GM23338 (cell line): ENCODE measurements around the gene ZNF283. TPM values are rescaled to one million over a fixed set of nuclear protein-coding genes. Genes with fewer than 3 reads are reported as not detected.
A peak's percentile ranks its signal among the peaks of the same experiment; 100 is the strongest.

Experiments
- ATAC-seq: fragments of 200-7000 bp; cut with Tn5 transposase; 3 replicates; pipeline ENCODE4 v1.9.1; 2020
- DNase-seq: peaks from one replicate; pipeline ENCODE4 v3.0.0-alpha.2; 2015; ENCODE audit warnings: low spot score
- H2AFZ ChIP-seq: fragments of 200-600 bp; sonication (generic); 2 replicates; pipeline ENCODE4 v1.8.0; 2016; ENCODE audit warnings: antibody characterized with exemption, mild to moderate bottlenecking, moderate library complexity
- H3F3A ChIP-seq: fragments of 200-600 bp; sonication (generic); replicated peaks from 2 replicates; pipeline ENCODE4 v1.8.0; 2017; ENCODE audit warnings: antibody characterized with exemption, mixed run types, low read depth
- H3K27ac ChIP-seq: fragments of 200-600 bp; sonication (generic); 2 replicates; pipeline ENCODE4 v1.6.1; 2016; ENCODE audit warnings: low read depth
- H3K27me3 ChIP-seq: fragments of 200-600 bp; sonication (generic); 2 replicates; pipeline ENCODE4 v1.8.0; 2016; ENCODE audit warnings: mild to moderate bottlenecking, mixed run types, moderate library complexity; ENCODE audit not compliant: insufficient read depth
- H3K36me3 ChIP-seq: fragments of 200-600 bp; sonication (generic); 2 replicates; pipeline ENCODE4 v1.8.0; 2016; ENCODE audit warnings: mild to moderate bottlenecking; ENCODE audit not compliant: insufficient read depth
- H3K4me1 ChIP-seq: fragments of 200-600 bp; sonication (generic); 2 replicates; pipeline ENCODE4 v1.8.0; 2016; ENCODE audit warnings: mild to moderate bottlenecking, moderate library complexity; ENCODE audit not compliant: insufficient read depth
- H3K4me2 ChIP-seq: fragments of 200-600 bp; sonication (generic); 2 replicates; pipeline ENCODE4 v1.7.1; 2017; ENCODE audit warnings: mixed run types
- H3K4me3 ChIP-seq: fragments of 200-600 bp; sonication (generic); 2 replicates; pipeline ENCODE4 v1.6.1; 2016; ENCODE audit warnings: mixed run types
- H3K79me2 ChIP-seq: fragments of 200-600 bp; sonication (generic); replicated peaks from 2 replicates; pipeline ENCODE4 v1.8.0; 2017; ENCODE audit warnings: mild to moderate bottlenecking; ENCODE audit not compliant: insufficient read depth
- H3K9me2 ChIP-seq: fragments of 200-600 bp; sonication (generic); 2 replicates; pipeline ENCODE4 v1.8.0; 2017; ENCODE audit not compliant: insufficient read depth
- H4K20me1 ChIP-seq: fragments of 200-600 bp; sonication (generic); replicated peaks from 2 replicates; pipeline ENCODE4 v1.8.0; 2017; ENCODE audit warnings: mild to moderate bottlenecking; ENCODE audit not compliant: insufficient read depth
- H3K27ac Mint-ChIP-seq: 2 replicates; pipeline ENCODE4 v1.8.0; 2020; ENCODE audit warnings: inconsistent platforms, mild to moderate bottlenecking, moderate library complexity, mixed read lengths
- H3K27me3 Mint-ChIP-seq: 3 replicates; pipeline ENCODE4 v1.8.0; 2022; ENCODE audit warnings: low read depth, mild to moderate bottlenecking, moderate library complexity, mixed read lengths, inconsistent platforms; ENCODE audit not compliant: insufficient read depth, poor library complexity
- H3K36me3 Mint-ChIP-seq: 3 replicates; pipeline ENCODE4 v1.8.0; 2021; ENCODE audit warnings: low read depth, mild to moderate bottlenecking, inconsistent platforms, moderate library complexity, mixed read lengths
- H3K4me1 Mint-ChIP-seq: 3 replicates; pipeline ENCODE4 v1.8.0; 2020; ENCODE audit warnings: mild to moderate bottlenecking, inconsistent platforms, mixed read lengths
- H3K4me3 Mint-ChIP-seq: 3 replicates; pipeline ENCODE4 v1.8.0; 2021; ENCODE audit warnings: moderate library complexity, mild to moderate bottlenecking, inconsistent platforms, mixed read lengths
- H3K9me3 Mint-ChIP-seq: 3 replicates; pipeline ENCODE4 v1.8.0; 2020; ENCODE audit warnings: moderate library complexity, mild to moderate bottlenecking, inconsistent platforms, mixed read lengths
- CREB1 ChIP-seq: fragments of 250-450 bp; sonication (Bioruptor Pico); IDR thresholded peaks from 2 replicates; pipeline ENCODE4 v1.5.0; 2020; ENCODE audit warnings: low read depth, mild to moderate bottlenecking, moderate library complexity
- JUNB ChIP-seq: IDR thresholded peaks from one replicate; pipeline ENCODE4 v1.6.1; 2016; ENCODE audit warnings: antibody characterized with exemption; ENCODE audit not compliant: unreplicated experiment
- NANOG ChIP-seq: IDR thresholded peaks from 2 replicates; pipeline ENCODE4 v1.6.1; 2016; ENCODE audit warnings: antibody characterized with exemption, borderline replicate concordance
- POLR2AphosphoS5 ChIP-seq: IDR thresholded peaks from 2 replicates; pipeline ENCODE4 v1.6.1; 2016; ENCODE audit warnings: antibody characterized with exemption, low read depth
- STAT1 ChIP-seq: IDR thresholded peaks from one replicate; pipeline ENCODE4 v1.6.1; 2016; ENCODE audit warnings: antibody characterized with exemption; ENCODE audit not compliant: unreplicated experiment
- ZNF114 ChIP-seq: fragments of 250-450 bp; sonication (Bioruptor Pico); IDR thresholded peaks from 2 replicates; pipeline ENCODE4 v1.5.0; 2020; ENCODE audit warnings: mild to moderate bottlenecking, moderate library complexity
- ZNF331 ChIP-seq: fragments of 250-450 bp; sonication (Bioruptor Pico); IDR thresholded peaks from 2 replicates; pipeline ENCODE4 v1.5.0; 2020; ENCODE audit warnings: low read depth, mild to moderate bottlenecking, moderate library complexity
- long read RNA-seq: library from polyadenylated mRNA; unstranded; transcript quantifications from one replicate; pipeline ENCODE4 v2.0.0, GENCODE V29; 2020; ENCODE audit not compliant: unreplicated experiment
- polyA plus RNA-seq: library from polyadenylated mRNA; unstranded; fragments of >200 nt; fragmentation: Nextera tagmentation; extraction: Ambion mirVana; gene quantifications from 2 replicates; pipeline ENCODE4 v1.2.1, GENCODE V29; 2016
- total RNA-seq: library from RNA; depleted of rRNA; stranded (reverse); fragments of >200 nt; shearing (Covaris generic); gene quantifications from 2 replicates; pipeline ENCODE4 v1.2.3, GENCODE V29; 2014; rRNA removed
- TF ChIP-seq, protein P1 (sequence below), 2 experiments: fragments of 200-600 bp in 1 of 2; sonication (generic) in 1 of 2; conservative IDR thresholded peaks; 2 replicates each; pipeline versions ENCODE4 v1.5.1 to v1.6.1; 2016 to 2017; ENCODE audit warnings: antibody characterized with exemption in 2 of 2, low read depth in 2 of 2, mild to moderate bottlenecking in 2 of 2, moderate library complexity in 1 of 2
- TF ChIP-seq, protein P2 (sequence below): IDR thresholded peaks from 2 replicates; pipeline ENCODE4 v1.6.1; 2016; ENCODE audit warnings: antibody characterized with exemption
- TF ChIP-seq, protein P3 (sequence below): fragments of 250-450 bp; sonication (Bioruptor Pico); IDR thresholded peaks from 2 replicates; pipeline ENCODE4 v1.5.0; 2020; ENCODE audit warnings: mild to moderate bottlenecking, moderate library complexity
- TF ChIP-seq, protein P4 (sequence below): IDR thresholded peaks from one replicate; pipeline ENCODE4 v1.6.1; 2018; ENCODE audit warnings: antibody characterized with exemption; ENCODE audit not compliant: unreplicated experiment

The ZNF283 gene
- total RNA-seq = 8.7 and 12.0 TPM in 2 replicates
- 3.0 and 3.1 TPM in 2 replicates for polyA plus RNA-seq
- long read RNA-seq, partial matches to known transcripts = 0 of 1 reads
- long read RNA-seq, other reads (novel, unspliced or antisense) = 1 of 1 reads

DNA sequence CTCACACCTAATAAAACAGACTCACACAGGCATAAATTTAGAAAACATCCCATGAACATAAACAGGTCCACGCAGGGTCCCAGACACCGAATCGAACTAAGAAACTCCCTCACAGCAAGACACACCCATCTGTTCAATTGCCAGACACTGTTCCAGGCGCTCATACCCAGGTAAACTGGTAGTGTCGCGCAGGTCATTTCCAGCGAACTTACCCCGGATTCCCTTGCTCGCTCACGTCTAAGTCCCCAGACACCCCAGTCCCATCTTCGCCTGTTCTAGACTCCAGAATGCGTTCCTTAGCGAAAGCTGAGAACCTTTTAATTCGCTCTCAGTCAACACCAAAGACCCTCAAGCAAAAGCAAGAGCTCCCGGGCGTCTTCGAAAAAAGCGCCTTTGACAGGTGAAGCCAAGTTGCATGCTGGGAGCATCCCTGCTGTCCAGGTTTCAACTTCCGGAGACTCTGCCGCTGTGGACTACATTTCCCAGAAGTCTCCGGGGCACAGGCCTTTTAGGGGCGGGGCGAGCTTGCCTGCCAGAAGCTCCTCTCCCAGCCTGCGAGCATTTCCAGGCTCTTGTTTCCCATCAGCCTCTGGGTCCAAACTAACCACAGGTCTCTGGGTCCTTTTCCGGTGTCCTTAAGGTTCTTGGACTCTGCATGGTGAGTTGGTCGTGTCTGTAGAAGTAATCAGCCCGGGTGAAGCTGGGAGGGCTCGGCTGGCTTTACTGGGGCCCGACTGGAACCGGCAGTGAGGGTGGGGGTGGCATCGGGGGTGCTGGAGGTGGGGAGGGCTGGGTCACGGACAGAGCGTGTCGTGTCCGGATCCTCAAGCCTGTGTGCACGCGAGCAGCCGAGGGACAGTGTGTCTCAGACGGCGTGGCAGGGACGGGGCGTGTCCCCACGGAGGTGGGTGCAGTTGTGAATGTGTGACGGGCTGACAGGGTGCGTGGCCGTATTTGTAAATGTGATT lies at the start of gene ZNF283:
ZNF283 (plus strand) TSS at position 535 of the 968 bp plus-strand sequence. CDS start 6,184 bp downstream, outside the sequence.
- Histone ChIP-seq H2AFZ (peak within 1 kb of the TSS; percentile 97), H3K4me1 (no peaks in the 10 kb centered on the region), H3K79me2 (no peaks in the 10 kb centered on the region), H3K27me3 (peaks cover 8% of the 10 kb centered on the region; the same call in 1 of the 2 replicates), H3K4me3 (peak within 1 kb of the TSS; percentile 66), H3K9me2 (peaks cover 13% of the 10 kb centered on the region), H3K27ac (no peak within 1 kb of the TSS), H4K20me1 (no peaks in the 10 kb centered on the region), H3K4me2 (peak within 1 kb of the TSS; percentile 81), H3F3A (no peaks in the 10 kb centered on the region), H3K36me3 (no peaks in the 10 kb centered on the region)
- DNase-seq (peak; percentile 98), ATAC-seq (peak; percentile 99)
- Mint-ChIP-seq H3K4me1 (peaks cover 2% of the 10 kb centered on the region; the same call in 1 of the 3 replicates), H3K27me3 (peaks cover 9% of the 10 kb centered on the region), H3K36me3 (peaks cover 45% of the 10 kb centered on the region), H3K27ac (peak within 1 kb of the TSS; percentile 67; the same call in 1 of the 2 replicates), H3K4me3 (peak within 1 kb of the TSS; percentile 93), H3K9me3 (peaks cover 37% of the 10 kb centered on the region)
- TF ChIP-seq, protein P1, sequence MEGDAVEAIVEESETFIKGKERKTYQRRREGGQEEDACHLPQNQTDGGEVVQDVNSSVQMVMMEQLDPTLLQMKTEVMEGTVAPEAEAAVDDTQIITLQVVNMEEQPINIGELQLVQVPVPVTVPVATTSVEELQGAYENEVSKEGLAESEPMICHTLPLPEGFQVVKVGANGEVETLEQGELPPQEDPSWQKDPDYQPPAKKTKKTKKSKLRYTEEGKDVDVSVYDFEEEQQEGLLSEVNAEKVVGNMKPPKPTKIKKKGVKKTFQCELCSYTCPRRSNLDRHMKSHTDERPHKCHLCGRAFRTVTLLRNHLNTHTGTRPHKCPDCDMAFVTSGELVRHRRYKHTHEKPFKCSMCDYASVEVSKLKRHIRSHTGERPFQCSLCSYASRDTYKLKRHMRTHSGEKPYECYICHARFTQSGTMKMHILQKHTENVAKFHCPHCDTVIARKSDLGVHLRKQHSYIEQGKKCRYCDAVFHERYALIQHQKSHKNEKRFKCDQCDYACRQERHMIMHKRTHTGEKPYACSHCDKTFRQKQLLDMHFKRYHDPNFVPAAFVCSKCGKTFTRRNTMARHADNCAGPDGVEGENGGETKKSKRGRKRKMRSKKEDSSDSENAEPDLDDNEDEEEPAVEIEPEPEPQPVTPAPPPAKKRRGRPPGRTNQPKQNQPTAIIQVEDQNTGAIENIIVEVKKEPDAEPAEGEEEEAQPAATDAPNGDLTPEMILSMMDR (conservative IDR thresholded peaks at IDR 0.05; ENCODE audit: low read depth in 2 of 2) = no peak
- TF ChIP-seq, protein P2, sequence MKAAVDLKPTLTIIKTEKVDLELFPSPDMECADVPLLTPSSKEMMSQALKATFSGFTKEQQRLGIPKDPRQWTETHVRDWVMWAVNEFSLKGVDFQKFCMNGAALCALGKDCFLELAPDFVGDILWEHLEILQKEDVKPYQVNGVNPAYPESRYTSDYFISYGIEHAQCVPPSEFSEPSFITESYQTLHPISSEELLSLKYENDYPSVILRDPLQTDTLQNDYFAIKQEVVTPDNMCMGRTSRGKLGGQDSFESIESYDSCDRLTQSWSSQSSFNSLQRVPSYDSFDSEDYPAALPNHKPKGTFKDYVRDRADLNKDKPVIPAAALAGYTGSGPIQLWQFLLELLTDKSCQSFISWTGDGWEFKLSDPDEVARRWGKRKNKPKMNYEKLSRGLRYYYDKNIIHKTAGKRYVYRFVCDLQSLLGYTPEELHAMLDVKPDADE = peak; percentile 92
- TF ChIP-seq POLR2AphosphoS5 (peak; percentile 64), ZNF331 (no peak), STAT1 (no peak), ZNF114 (CRISPR knock-in tag) (no peak), NANOG (no peak), CREB1 (CRISPR knock-in tag) (no peak), JUNB (no peak)
- TF ChIP-seq, protein P3, sequence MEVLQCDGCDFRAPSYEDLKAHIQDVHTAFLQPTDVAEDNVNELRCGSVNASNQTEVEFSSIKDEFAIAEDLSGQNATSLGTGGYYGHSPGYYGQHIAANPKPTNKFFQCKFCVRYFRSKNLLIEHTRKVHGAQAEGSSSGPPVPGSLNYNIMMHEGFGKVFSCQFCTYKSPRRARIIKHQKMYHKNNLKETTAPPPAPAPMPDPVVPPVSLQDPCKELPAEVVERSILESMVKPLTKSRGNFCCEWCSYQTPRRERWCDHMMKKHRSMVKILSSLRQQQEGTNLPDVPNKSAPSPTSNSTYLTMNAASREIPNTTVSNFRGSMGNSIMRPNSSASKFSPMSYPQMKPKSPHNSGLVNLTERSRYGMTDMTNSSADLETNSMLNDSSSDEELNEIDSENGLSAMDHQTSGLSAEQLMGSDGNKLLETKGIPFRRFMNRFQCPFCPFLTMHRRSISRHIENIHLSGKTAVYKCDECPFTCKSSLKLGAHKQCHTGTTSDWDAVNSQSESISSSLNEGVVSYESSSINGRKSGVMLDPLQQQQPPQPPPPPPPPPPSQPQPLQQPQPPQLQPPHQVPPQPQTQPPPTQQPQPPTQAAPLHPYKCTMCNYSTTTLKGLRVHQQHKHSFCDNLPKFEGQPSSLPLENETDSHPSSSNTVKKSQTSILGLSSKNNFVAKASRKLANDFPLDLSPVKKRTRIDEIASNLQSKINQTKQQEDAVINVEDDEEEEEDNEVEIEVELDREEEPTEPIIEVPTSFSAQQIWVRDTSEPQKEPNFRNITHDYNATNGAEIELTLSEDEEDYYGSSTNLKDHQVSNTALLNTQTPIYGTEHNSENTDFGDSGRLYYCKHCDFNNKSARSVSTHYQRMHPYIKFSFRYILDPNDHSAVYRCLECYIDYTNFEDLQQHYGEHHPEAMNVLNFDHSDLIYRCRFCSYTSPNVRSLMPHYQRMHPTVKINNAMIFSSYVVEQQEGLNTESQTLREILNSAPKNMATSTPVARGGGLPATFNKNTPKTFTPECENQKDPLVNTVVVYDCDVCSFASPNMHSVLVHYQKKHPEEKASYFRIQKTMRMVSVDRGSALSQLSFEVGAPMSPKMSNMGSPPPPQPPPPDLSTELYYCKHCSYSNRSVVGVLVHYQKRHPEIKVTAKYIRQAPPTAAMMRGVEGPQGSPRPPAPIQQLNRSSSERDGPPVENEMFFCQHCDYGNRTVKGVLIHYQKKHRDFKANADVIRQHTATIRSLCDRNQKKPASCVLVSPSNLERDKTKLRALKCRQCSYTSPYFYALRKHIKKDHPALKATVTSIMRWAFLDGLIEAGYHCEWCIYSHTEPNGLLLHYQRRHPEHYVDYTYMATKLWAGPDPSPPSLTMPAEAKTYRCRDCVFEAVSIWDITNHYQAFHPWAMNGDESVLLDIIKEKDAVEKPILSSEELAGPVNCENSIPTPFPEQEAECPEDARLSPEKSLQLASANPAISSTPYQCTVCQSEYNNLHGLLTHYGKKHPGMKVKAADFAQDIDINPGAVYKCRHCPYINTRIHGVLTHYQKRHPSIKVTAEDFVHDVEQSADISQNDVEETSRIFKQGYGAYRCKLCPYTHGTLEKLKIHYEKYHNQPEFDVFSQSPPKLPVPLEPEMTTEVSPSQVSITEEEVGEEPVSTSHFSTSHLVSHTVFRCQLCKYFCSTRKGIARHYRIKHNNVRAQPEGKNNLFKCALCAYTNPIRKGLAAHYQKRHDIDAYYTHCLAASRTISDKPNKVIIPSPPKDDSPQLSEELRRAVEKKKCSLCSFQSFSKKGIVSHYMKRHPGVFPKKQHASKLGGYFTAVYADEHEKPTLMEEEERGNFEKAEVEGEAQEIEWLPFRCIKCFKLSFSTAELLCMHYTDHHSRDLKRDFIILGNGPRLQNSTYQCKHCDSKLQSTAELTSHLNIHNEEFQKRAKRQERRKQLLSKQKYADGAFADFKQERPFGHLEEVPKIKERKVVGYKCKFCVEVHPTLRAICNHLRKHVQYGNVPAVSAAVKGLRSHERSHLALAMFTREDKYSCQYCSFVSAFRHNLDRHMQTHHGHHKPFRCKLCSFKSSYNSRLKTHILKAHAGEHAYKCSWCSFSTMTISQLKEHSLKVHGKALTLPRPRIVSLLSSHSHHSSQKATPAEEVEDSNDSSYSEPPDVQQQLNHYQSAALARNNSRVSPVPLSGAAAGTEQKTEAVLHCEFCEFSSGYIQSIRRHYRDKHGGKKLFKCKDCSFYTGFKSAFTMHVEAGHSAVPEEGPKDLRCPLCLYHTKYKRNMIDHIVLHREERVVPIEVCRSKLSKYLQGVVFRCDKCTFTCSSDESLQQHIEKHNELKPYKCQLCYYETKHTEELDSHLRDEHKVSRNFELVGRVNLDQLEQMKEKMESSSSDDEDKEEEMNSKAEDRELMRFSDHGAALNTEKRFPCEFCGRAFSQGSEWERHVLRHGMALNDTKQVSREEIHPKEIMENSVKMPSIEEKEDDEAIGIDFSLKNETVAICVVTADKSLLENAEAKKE = no peak
- TF ChIP-seq, protein P4, sequence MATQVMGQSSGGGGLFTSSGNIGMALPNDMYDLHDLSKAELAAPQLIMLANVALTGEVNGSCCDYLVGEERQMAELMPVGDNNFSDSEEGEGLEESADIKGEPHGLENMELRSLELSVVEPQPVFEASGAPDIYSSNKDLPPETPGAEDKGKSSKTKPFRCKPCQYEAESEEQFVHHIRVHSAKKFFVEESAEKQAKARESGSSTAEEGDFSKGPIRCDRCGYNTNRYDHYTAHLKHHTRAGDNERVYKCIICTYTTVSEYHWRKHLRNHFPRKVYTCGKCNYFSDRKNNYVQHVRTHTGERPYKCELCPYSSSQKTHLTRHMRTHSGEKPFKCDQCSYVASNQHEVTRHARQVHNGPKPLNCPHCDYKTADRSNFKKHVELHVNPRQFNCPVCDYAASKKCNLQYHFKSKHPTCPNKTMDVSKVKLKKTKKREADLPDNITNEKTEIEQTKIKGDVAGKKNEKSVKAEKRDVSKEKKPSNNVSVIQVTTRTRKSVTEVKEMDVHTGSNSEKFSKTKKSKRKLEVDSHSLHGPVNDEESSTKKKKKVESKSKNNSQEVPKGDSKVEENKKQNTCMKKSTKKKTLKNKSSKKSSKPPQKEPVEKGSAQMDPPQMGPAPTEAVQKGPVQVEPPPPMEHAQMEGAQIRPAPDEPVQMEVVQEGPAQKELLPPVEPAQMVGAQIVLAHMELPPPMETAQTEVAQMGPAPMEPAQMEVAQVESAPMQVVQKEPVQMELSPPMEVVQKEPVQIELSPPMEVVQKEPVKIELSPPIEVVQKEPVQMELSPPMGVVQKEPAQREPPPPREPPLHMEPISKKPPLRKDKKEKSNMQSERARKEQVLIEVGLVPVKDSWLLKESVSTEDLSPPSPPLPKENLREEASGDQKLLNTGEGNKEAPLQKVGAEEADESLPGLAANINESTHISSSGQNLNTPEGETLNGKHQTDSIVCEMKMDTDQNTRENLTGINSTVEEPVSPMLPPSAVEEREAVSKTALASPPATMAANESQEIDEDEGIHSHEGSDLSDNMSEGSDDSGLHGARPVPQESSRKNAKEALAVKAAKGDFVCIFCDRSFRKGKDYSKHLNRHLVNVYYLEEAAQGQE = no peak
